PFSK-1 (cell line): ENCODE data around the gene FGF11.

Experiments
- FOXP2 ChIP-seq: optimal IDR thresholded peaks from 2 replicates; pipeline ENCODE3; 2011; ENCODE audit warnings: borderline replicate concordance, control low read depth, inconsistent platforms; ENCODE audit not compliant: insufficient read depth; ENCODE audit errors: extremely low read length, extremely low read depth
- POLR2AphosphoS5 ChIP-seq: IDR thresholded peaks from 2 replicates; pipeline ENCODE4 v1.6.1; 2012; ENCODE audit warnings: low read depth, mild to moderate bottlenecking, control low read depth, low read length, moderate library complexity
- SIN3A ChIP-seq: IDR thresholded peaks from 2 replicates; pipeline ENCODE4 v1.6.1; 2012; ENCODE audit warnings: mild to moderate bottlenecking, low read length, moderate library complexity, borderline replicate concordance; ENCODE audit not compliant: insufficient read depth
- TF ChIP-seq, protein P1 (sequence below), 2 experiments: IDR thresholded peaks; 2 replicates each; pipeline versions ENCODE4 v1.6.1 to v1.8.0; 2011 to 2012; ENCODE audit warnings: low read depth in 2 of 2, low read length in 2 of 2, control low read depth in 1 of 2, inconsistent platforms in 1 of 2, mild to moderate bottlenecking in 1 of 2, moderate library complexity in 1 of 2; ENCODE audit not compliant: insufficient read depth in 1 of 2

- TF ChIP-seq, protein P1, sequence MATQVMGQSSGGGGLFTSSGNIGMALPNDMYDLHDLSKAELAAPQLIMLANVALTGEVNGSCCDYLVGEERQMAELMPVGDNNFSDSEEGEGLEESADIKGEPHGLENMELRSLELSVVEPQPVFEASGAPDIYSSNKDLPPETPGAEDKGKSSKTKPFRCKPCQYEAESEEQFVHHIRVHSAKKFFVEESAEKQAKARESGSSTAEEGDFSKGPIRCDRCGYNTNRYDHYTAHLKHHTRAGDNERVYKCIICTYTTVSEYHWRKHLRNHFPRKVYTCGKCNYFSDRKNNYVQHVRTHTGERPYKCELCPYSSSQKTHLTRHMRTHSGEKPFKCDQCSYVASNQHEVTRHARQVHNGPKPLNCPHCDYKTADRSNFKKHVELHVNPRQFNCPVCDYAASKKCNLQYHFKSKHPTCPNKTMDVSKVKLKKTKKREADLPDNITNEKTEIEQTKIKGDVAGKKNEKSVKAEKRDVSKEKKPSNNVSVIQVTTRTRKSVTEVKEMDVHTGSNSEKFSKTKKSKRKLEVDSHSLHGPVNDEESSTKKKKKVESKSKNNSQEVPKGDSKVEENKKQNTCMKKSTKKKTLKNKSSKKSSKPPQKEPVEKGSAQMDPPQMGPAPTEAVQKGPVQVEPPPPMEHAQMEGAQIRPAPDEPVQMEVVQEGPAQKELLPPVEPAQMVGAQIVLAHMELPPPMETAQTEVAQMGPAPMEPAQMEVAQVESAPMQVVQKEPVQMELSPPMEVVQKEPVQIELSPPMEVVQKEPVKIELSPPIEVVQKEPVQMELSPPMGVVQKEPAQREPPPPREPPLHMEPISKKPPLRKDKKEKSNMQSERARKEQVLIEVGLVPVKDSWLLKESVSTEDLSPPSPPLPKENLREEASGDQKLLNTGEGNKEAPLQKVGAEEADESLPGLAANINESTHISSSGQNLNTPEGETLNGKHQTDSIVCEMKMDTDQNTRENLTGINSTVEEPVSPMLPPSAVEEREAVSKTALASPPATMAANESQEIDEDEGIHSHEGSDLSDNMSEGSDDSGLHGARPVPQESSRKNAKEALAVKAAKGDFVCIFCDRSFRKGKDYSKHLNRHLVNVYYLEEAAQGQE (IDR thresholded peaks at IDR 0.05; ENCODE audit: insufficient read depth in 1 of 2, low read depth in 2 of 2, low read length in 2 of 2): no peak
- TF ChIP-seq POLR2AphosphoS5 (no peak), FOXP2 (no peak), SIN3A (no peak)
Observed at GRCh38 chr17:7391307-7391706, 48.0 kb upstream of the FGF11 start.
